Testis (tissue), 3 donors: ENCODE data around the gene KIR3DL1. TPM values are rescaled to one million over a fixed set of nuclear protein-coding genes. Genes with fewer than 3 reads are reported as not detected.
"Not testable (repeated sequence)": the region's sequence is repeated elsewhere in the genome, so short reads cannot be mapped to it uniquely, and the experiment has no call there.

Experiments used
- DNase-seq: peaks from one replicate; pipeline ENCODE4 v3.0.0-alpha.2; 2019
- H3K27ac ChIP-seq, 2 donors: fragments of 200-600 bp; sonication (generic); one replicate each; pipeline ENCODE4 v1.5.1; 2019
- H3K27me3 ChIP-seq: fragments of 200-600 bp; sonication (generic); one replicate; pipeline ENCODE4 v1.5.1; 2019
- H3K36me3 ChIP-seq: fragments of 200-600 bp; sonication (generic); one replicate; pipeline ENCODE4 v1.5.1; 2017; ENCODE audit warnings: low read depth; ENCODE audit errors: missing control alignments
- H3K4me1 ChIP-seq: fragments of 200-600 bp; sonication (generic); one replicate; pipeline ENCODE4 v1.5.1; 2019
- H3K4me3 ChIP-seq, 2 donors: fragments of 200-600 bp; sonication (generic); one replicate each; pipeline ENCODE4 v1.5.1; 2017 to 2019
- H3K9me3 ChIP-seq: fragments of 200-600 bp; sonication (generic); one replicate; pipeline ENCODE4 v1.5.1; 2017
- POLR2A ChIP-seq: fragments of 450-650 bp; IDR thresholded peaks from one replicate; pipeline ENCODE4 v1.6.1; 2017; ENCODE audit warnings: antibody characterized with exemption, mild to moderate bottlenecking, moderate library complexity
- WGBS, 2 donors: methylation state at CpG; one replicate each; pipeline ENCODE4 v1.1.5; 2018; 5-methylcytosine and 5-hydroxymethylcytosine counted together
- intact Hi-C: fragments of 100-400 bp; cut with DNase I; formaldehyde crosslinking; loops from one replicate; pipeline ENCODE4 v1.15.1; 2023; ENCODE audit warnings: low total_unique reads
- polyA plus RNA-seq: library from polyadenylated mRNA; stranded (reverse); fragments of 350-450 nt; fragmentation: Illumina TruSeq; extraction: RNeasy Lipid Tissue Mini Kit (QIAGEN cat#74804); gene quantifications from one replicate; pipeline ENCODE4 v1.2.3, GENCODE V29; 2014; ENCODE audit warnings: low read depth, low replicate concordance; ENCODE audit not compliant: insufficient read depth
- total RNA-seq, 2 donors: library from RNA; depleted of rRNA; stranded (reverse); fragments of >200 nt; gene quantifications; one replicate each; pipeline ENCODE4 v1.2.3, GENCODE V29; 2016
- TF ChIP-seq, protein P1 (sequence below), 3 experiments: fragments of 450-650 bp in 2 of 3; fragments of 200-600 bp in 1 of 3; sonication (generic) in 1 of 3; IDR thresholded peaks; one replicate each; pipeline ENCODE4 v1.5.1; 2016 to 2019; ENCODE audit warnings: antibody characterized with exemption in 3 of 3, mild to moderate bottlenecking in 2 of 3, moderate library complexity in 1 of 3

KIR3DL1 gene
- total and polyA plus RNA-seq, 3 donors from 2014 or later, result not detected

DNA sequence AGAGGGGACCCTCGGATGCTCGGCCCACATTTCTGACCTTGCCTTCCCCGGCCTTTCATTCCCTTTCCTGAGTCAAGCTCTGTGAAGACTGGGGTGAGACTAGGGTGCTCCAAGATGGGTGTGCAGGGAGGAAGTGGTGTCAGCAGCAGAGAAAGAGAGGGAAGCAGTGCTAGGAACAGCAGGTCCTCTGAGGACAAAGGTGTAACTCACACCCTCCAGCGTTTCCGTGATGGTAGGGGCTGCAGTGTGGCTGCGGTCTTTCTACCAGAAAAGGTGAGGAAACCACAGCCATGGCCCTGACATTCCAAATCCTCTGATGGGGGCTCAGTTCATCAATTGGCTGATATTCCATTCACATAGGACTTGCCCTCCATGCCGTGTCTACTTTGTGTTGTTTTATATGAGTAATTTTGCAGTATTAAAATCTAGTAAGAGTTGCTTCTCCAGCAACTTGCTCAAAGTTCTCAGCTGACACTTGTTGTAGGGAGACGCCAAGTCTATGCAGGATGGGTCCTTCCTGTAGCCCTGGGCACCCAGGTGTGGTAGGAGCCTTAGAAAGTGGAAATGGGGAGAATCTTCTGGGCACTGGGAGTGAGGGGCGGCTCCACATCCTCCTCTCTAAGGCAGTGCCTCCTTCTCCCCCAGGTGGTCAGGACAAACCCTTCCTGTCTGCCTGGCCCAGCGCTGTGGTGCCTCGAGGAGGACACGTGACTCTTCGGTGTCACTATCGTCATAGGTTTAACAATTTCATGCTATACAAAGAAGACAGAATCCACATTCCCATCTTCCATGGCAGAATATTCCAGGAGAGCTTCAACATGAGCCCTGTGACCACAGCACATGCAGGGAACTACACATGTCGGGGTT lies 1.6 kb downstream of the KIR3DL1 start:
- H3K27ac ChIP-seq, result no peak overlapping the region
- intact Hi-C loops, result no loop called here

DNA sequence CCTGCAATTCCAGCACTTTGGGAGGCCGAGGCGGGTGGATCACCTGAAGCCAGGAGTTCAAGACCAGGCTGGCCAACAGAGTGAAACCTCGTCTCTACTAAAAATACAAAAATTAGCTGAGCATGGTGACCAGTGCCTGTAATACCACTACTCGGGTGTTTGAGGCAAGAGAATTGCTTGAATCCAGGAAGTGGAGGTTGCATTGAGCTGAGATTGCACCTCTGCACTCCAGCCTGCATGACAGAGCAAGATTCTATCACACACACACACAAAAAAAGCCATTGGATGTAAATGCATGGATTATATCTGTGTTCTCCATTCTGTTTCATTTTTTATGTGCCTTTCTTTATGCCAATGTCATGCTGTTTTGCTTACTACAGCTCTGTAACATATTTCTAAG lies 8.1 kb downstream of the KIR3DL1 start:
- H3K9me3 ChIP-seq, H3K27me3 ChIP-seq, H3K4me1 ChIP-seq, intact Hi-C loops, H3K27ac ChIP-seq, H3K36me3 ChIP-seq, DNase-seq, H3K4me3 ChIP-seq: not testable (repeated sequence)
- 73 to 76% methylated on average over 4 of the region's 4 CpGs for WGBS, 2 donors

More for the DNA sequence above, 1.6 kb downstream of the KIR3DL1 start:
- no peak for DNase-seq
- 84 to 86% methylated on average over 15 of the region's 15 CpGs for WGBS, 2 donors
- H3K27me3 ChIP-seq, result no peaks in the 10 kb centered on the region
- no peaks in the 10 kb centered on the region for H3K36me3 ChIP-seq
- TF ChIP-seq POLR2A, result no peak
- TF ChIP-seq, protein P1, sequence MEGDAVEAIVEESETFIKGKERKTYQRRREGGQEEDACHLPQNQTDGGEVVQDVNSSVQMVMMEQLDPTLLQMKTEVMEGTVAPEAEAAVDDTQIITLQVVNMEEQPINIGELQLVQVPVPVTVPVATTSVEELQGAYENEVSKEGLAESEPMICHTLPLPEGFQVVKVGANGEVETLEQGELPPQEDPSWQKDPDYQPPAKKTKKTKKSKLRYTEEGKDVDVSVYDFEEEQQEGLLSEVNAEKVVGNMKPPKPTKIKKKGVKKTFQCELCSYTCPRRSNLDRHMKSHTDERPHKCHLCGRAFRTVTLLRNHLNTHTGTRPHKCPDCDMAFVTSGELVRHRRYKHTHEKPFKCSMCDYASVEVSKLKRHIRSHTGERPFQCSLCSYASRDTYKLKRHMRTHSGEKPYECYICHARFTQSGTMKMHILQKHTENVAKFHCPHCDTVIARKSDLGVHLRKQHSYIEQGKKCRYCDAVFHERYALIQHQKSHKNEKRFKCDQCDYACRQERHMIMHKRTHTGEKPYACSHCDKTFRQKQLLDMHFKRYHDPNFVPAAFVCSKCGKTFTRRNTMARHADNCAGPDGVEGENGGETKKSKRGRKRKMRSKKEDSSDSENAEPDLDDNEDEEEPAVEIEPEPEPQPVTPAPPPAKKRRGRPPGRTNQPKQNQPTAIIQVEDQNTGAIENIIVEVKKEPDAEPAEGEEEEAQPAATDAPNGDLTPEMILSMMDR (IDR thresholded peaks at IDR 0.05), result no peak
- H3K9me3 ChIP-seq, result no peaks in the 10 kb centered on the region
- no peak overlapping the region for H3K4me3 ChIP-seq
- H3K4me1 ChIP-seq, result no peaks in the 10 kb centered on the region

DNA sequence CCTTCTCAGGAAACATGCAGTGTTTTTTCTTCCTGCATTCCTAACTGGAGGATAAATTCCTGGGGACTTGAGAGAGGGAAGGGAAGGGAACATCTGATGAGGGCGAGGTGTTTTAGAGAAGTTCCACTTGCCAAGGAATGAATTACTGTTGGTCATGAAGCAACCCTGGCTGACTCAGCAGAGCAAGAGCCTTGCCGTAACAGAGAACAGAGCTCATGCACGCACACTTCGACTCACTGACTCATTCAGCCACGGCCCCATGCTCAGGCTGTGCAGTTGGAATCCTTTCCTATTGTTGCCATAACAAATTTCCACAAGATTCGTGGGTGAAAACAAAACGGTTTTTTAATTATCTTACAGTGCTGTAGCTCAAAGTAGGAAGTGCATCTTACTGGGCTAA lies 9.1 kb downstream of the KIR3DL1 start:
- WGBS, 2 donors, result 57 to 68% methylated on average over 7 of the region's 7 CpGs
- H3K36me3 ChIP-seq, intact Hi-C loops, H3K9me3 ChIP-seq, H3K27ac ChIP-seq, H3K4me1 ChIP-seq, DNase-seq, H3K27me3 ChIP-seq, H3K4me3 ChIP-seq: not testable (repeated sequence)

DNA sequence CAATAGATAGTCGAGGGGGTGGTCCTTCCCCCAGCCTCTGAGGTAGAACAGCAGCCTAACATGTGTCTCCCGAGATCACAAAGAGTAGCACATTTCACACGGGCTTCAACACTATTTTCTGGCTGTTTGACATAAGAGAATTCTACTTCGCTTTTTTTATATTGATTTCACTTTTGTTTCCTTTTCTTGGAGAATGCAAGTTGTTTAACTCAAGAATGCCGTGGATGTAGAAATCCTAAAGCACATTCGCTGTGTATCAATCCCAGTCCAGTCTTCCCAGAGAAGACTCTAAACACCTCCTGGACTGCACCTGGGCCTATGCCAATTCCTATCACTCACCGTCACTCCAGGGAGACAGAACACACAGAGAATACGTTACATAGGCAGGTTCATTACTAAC lies 11.8 kb downstream of the KIR3DL1 start:
- H3K4me3 ChIP-seq, H3K27me3 ChIP-seq, intact Hi-C loops, DNase-seq, H3K9me3 ChIP-seq, H3K4me1 ChIP-seq, H3K27ac ChIP-seq, H3K36me3 ChIP-seq: not testable (repeated sequence)
- 81 to 86% methylated on average over 7 to 8 of the region's 8 CpGs for WGBS, 2 donors

DNA sequence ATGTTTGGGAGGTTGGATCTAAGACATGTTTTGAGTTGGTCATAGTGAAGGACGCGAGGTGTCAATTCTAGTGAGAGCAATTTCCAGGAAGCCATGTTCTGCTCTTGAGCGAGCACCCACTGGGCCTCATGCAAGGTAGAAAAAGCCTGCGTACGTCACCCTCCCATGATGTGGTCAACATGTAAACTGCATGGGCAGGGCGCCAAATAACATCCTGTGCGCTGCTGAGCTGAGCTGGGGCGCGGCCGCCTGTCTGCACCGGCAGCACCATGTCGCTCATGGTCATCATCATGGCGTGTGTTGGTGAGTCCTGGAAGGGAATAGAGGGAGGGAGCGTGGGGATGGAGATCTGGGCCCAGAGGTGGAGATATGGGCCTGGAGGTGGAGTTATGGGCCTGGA lies 16.2 kb downstream of the KIR3DL1 start, which contains the start of gene KIR2DS4:
KIR2DS4 (plus strand) TSS at position 181 of the 400 bp plus-strand sequence.
- intact Hi-C loops, H3K9me3 ChIP-seq, H3K27me3 ChIP-seq, H3K36me3 ChIP-seq, H3K4me3 ChIP-seq, H3K4me1 ChIP-seq, DNase-seq, H3K27ac ChIP-seq: not testable (repeated sequence)
- 90 to 91% methylated on average over 9 to 14 of the region's 14 CpGs for WGBS, 2 donors

DNA sequence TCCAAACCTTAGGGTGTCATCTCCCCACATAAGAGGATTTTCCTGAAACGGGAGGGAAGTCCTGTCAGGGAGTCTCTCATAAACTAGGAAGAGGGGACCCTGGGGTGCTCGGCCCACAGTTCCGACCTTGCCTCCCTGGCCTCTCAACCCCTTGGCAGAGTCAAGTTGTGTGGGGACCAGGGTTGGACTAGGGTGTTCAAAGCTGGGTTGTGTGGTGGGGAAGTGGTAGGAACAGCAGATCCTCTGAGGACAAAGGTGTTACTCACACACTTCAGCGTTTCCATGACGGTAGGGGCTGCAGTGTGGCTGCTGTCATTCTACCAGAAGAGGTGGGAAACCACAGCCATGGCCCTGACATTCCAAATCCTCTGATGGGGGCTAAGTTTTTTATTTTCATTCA lies 18.9 kb downstream of the KIR3DL1 start:
- DNase-seq, intact Hi-C loops, H3K27ac ChIP-seq, H3K27me3 ChIP-seq, H3K4me3 ChIP-seq, H3K36me3 ChIP-seq, H3K9me3 ChIP-seq, H3K4me1 ChIP-seq: not testable (repeated sequence)
- 77 to 80% methylated on average over 1 to 5 of the region's 5 CpGs for WGBS, 2 donors

DNA sequence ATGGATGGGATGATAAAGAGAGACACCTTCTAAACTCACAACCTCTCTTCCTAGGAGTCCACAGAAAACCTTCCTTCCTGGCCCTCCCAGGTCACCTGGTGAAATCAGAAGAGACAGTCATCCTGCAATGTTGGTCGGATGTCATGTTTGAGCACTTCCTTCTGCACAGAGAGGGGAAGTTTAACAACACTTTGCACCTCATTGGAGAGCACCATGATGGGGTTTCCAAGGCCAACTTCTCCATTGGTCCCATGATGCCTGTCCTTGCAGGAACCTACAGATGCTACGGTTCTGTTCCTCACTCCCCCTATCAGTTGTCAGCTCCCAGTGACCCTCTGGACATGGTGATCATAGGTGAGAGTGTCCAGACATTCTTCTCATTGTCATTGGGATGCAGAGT lies 21.3 kb downstream of the KIR3DL1 start:
- intact Hi-C loops, H3K27ac ChIP-seq, H3K9me3 ChIP-seq, H3K4me3 ChIP-seq, H3K36me3 ChIP-seq, H3K27me3 ChIP-seq, DNase-seq, H3K4me1 ChIP-seq: not testable (repeated sequence)
- WGBS, 2 donors, result 66 to 86% methylated on average over 1 to 2 of the region's 2 CpGs

DNA sequence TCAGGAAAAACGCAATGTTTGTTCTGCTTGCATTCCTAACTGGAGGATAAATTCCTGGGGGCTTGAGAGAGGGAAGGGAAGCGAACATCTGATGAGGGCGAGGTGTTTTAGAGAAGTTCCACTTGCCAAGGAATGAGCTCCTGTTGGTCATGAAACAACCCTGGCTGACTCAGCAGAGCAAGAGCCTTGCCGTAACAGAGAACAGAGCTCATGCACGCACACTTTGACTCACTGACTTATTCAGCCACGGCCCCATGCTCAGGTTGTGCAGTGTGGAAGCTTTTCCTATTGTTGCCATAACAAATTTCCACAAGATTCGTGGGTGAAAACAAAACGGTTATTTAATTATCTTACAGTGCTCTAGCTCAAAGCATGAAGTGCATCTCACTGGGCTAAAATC lies 26.9 kb downstream of the KIR3DL1 start:
- H3K36me3 ChIP-seq, H3K27ac ChIP-seq, H3K27me3 ChIP-seq, H3K9me3 ChIP-seq, DNase-seq, H3K4me1 ChIP-seq, intact Hi-C loops, H3K4me3 ChIP-seq: not testable (repeated sequence)
- 71 to 92% methylated on average over 8 of the region's 8 CpGs for WGBS, 2 donors

DNA sequence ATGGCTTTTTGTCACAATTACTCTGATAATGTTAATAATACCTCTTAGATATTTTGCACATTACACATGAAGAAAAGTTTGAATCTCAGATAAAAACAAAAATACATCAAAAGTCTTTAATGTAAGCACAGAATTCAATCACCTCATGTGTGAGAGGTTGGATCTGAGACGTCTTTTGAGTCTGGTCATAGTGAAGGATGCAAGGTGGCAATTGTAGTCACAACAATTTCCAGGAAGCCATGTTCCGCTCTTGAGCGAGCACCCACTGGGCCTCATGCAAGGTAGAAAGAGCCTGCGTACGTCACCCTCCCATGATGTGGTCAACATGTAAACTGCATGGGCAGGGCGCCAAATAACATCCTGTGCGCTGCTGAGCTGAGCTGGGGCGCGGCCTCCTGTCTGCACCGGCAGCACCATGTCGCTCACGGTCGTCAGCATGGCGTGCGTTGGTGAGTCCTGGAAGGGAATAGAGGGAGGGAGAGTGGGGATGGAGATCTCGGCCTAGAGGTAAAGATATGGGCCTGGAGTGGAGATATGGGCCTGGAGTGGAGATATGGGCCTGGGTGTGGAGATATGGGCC lies 33.9 kb downstream of the KIR3DL1 start, which contains the start of gene KIR3DL2:
KIR3DL2 (plus strand) TSS at position 383 of the 580 bp plus-strand sequence; CDS start at position 416, 33 bp downstream.
- intact Hi-C loops, result not testable (repeated sequence)

More for the DNA sequence above, 33.9 kb downstream of the KIR3DL1 start, which contains the start of gene KIR3DL2:
- not testable (repeated sequence) for H3K4me3 ChIP-seq, H3K36me3 ChIP-seq, H3K27me3 ChIP-seq, H3K27ac ChIP-seq, H3K4me1 ChIP-seq, DNase-seq, H3K9me3 ChIP-seq
- 87% methylated on average over 16 of the region's 16 CpGs for WGBS, 2 donors
